Epidermal melanocyte (primary cell): Measurements from ENCODE around the gene OR1Q1.
"Not testable (repeated sequence)": the region's sequence is repeated elsewhere in the genome, so short reads cannot be mapped to it uniquely, and the experiment has no call there.

Experiments used
- DNase-seq: peaks from one replicate; pipeline ENCODE4 v3.0.0; 2011; ENCODE audit warnings: low spot score; ENCODE audit not compliant: insufficient read length

The OR1Q1 gene

GRCh38 chr9:122614362-122614761, at the start of gene OR1Q1:
Gene OR1Q1 (plus strand): TSS chr9:122614738. CDS start chr9:122614738, 0 bp downstream.
- no peak for DNase-seq

GRCh38 chr9:122567901-122568300, 46.6 kb upstream of the OR1Q1 start:
- no peak for DNase-seq

- no peak for DNase-seq
Observed at GRCh38 chr9:122572456-122572855, 42.1 kb upstream of the OR1Q1 start.

- no peak for DNase-seq
Observed at GRCh38 chr9:122579874-122580273, 34.7 kb upstream of the OR1Q1 start.

- DNase-seq, result no peak
Observed at GRCh38 chr9:122580360-122580759, 34.2 kb upstream of the OR1Q1 start.

- not testable (repeated sequence) for DNase-seq
Observed at GRCh38 chr9:122583284-122583683, 31.3 kb upstream of the OR1Q1 start, which contains the start of gene OR1L8. Gene OR1L8 (minus strand): TSS chr9:122583384. CDS start chr9:122568477, 14,907 bp downstream.

GRCh38 chr9:122605691-122606090, 8.8 kb upstream of the OR1Q1 start:
- DNase-seq, result no peak

- DNase-seq, result no peak
Observed at GRCh38 chr9:122606587-122606986, 8.0 kb upstream of the OR1Q1 start.

- DNase-seq, result no peak
Observed at GRCh38 chr9:122609804-122610203, 4.7 kb upstream of the OR1Q1 start.

- no peak for DNase-seq
Observed at GRCh38 chr9:122619996-122620395, 5.5 kb downstream of the OR1Q1 start.

GRCh38 chr9:122642226-122642625, 27.7 kb downstream of the OR1Q1 start:
- DNase-seq, result no peak

GRCh38 chr9:122656378-122656777, 41.8 kb downstream of the OR1Q1 start:
- DNase-seq, result no peak

- DNase-seq, result no peak
Observed at GRCh38 chr9:122657527-122657926, 43.0 kb downstream of the OR1Q1 start, which contains the start of gene OR1B1. Gene OR1B1 (minus strand): TSS chr9:122657627.

GRCh38 chr9:122661416-122661815, 46.9 kb downstream of the OR1Q1 start, which contains the start of gene OR1L1:
Gene OR1L1 (plus strand): TSS chr9:122661716. CDS start chr9:122661716, 0 bp downstream.
- no peak for DNase-seq
